OCI-LY1 (cell line): Measurements from ENCODE around the gene LRRC8B.

Source experiments
- H2AFZ ChIP-seq: fragments of 200-600 bp; sonication (generic), shearing (Covaris generic); 2 replicates; pipeline ENCODE4 v1.6.0; 2014; ENCODE audit warnings: antibody characterized with exemption, mild to moderate bottlenecking, low read length
- H3F3A ChIP-seq: fragments of 200-600 bp; sonication (generic), shearing (Covaris generic); 2 replicates; pipeline ENCODE4 v1.6.0; 2014; ENCODE audit warnings: mild to moderate bottlenecking, antibody characterized with exemption, low read length, moderate library complexity; ENCODE audit not compliant: insufficient read depth
- H3K27ac ChIP-seq: fragments of 200-600 bp; sonication (generic); 2 replicates; pipeline ENCODE4 v1.5.1; 2014; ENCODE audit warnings: low read length, mixed run types, mild to moderate bottlenecking, low read depth; ENCODE audit not compliant: poor library complexity, severe bottlenecking
- H3K27me3 ChIP-seq: fragments of 200-600 bp; sonication (generic); 2 replicates; pipeline ENCODE4 v1.6.0; 2014; ENCODE audit warnings: antibody characterized with exemption, mild to moderate bottlenecking, low read length, moderate library complexity; ENCODE audit not compliant: insufficient read depth
- H3K36me3 ChIP-seq: fragments of 200-600 bp; sonication (generic); 2 replicates; pipeline ENCODE4 v1.6.1; 2014; ENCODE audit warnings: mild to moderate bottlenecking, antibody characterized with exemption, low read length, moderate library complexity, mixed read lengths; ENCODE audit not compliant: insufficient read depth
- H3K4me1 ChIP-seq: fragments of 200-600 bp; sonication (generic); 2 replicates; pipeline ENCODE4 v1.5.1; 2014; ENCODE audit warnings: mild to moderate bottlenecking, low read length, moderate library complexity; ENCODE audit not compliant: insufficient read depth, severe bottlenecking
- H3K4me2 ChIP-seq: fragments of 200-600 bp; sonication (generic), shearing (Covaris generic); 2 replicates; pipeline ENCODE4 v1.6.1; 2014; ENCODE audit warnings: low read length
- H3K4me3 ChIP-seq: fragments of 200-600 bp; sonication (generic); 2 replicates; pipeline ENCODE4 v1.5.1; 2014; ENCODE audit warnings: low read length, low read depth, mild to moderate bottlenecking, mixed read lengths; ENCODE audit not compliant: poor library complexity, severe bottlenecking
- H3K79me2 ChIP-seq: fragments of 200-600 bp; shearing (Covaris generic); 2 replicates; pipeline ENCODE4 v1.6.1; 2016; ENCODE audit warnings: mixed run types, low read length, mixed read lengths; ENCODE audit not compliant: insufficient read depth
- H3K9ac ChIP-seq: fragments of 200-600 bp; sonication (generic), shearing (Covaris generic); 2 replicates; pipeline ENCODE4 v1.6.1; 2014; ENCODE audit warnings: mild to moderate bottlenecking, low read length, mixed read lengths
- H3K9me2 ChIP-seq: fragments of 200-600 bp; sonication (generic), shearing (Covaris generic); 2 replicates; pipeline ENCODE4 v1.6.1; 2014; ENCODE audit warnings: low read depth, mild to moderate bottlenecking, low read length, mixed read lengths
- H3K9me3 ChIP-seq: fragments of 200-600 bp; shearing (Covaris generic); 2 replicates; pipeline ENCODE4 v1.6.1; 2014; ENCODE audit warnings: low read length, mixed read lengths
- H4K20me1 ChIP-seq: fragments of 200-600 bp; sonication (generic), shearing (Covaris generic); 2 replicates; pipeline ENCODE4 v1.6.0; 2016; ENCODE audit warnings: mild to moderate bottlenecking, low read length; ENCODE audit not compliant: insufficient read depth
- CTCF ChIP-seq: fragments of 200-600 bp; sonication (generic), shearing (Covaris generic); IDR thresholded peaks from 2 replicates; pipeline ENCODE4 v1.5.1; 2017; ENCODE audit warnings: mild to moderate bottlenecking, antibody characterized with exemption, low read length, moderate library complexity, mixed read lengths
- EZH2 ChIP-seq: fragments of 200-600 bp; sonication (generic), shearing (Covaris generic); IDR thresholded peaks from 2 replicates; pipeline ENCODE4 v1.8.0; 2017; ENCODE audit warnings: borderline replicate concordance, mixed run types, mild to moderate bottlenecking, antibody characterized with exemption, low read length, moderate library complexity, mixed read lengths

Gene LRRC8B

DNA sequence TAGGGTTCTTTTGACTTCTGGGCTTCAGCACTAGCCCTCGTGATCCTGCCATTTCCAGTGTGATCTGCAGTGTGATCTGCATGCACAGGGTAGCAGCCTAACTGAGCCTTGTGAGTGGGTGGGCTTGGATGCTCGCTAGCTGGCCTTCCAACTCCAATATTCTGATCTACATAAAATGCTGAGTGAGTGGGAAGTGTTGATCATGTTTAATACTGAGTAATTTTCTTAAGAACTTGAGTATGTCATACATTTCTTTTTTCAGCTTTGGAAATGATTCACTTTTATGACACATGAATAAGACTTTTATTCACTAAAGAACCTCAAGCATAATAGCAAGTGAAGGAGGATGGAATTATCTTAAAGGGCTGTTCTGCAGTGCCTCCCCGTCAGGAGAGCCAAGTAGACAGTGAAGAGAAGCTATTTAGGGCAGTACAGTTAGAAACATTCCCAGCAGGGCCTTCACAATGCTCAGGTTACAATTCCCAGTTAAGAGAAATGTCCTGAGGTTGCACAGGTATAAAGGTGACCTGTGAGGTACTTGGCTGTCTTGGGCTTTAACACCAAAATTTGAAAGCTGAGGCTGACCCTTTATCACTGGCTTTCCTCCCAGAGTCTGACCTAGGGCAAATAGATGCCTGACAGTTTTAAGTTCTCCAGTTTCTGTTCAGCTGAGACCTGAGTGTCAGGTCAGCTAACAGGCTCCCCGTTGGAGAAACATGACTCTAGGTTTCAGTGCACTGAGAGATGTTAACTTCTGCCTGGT is 79.2 kb downstream of the LRRC8B start:
- Histone ChIP-seq H3K9ac (no peak overlapping the region), H4K20me1 (no peaks in the 10 kb centered on the region), H3K4me3 (no peak overlapping the region), H3K27ac (no peak overlapping the region), H3F3A (no peaks in the 10 kb centered on the region), H3K9me3 (no peaks in the 10 kb centered on the region), H3K27me3 (no peaks in the 10 kb centered on the region), H3K79me2 (no peaks in the 10 kb centered on the region), H2AFZ (no peak overlapping the region), H3K4me1 (peaks cover 27% of the 10 kb centered on the region), H3K36me3 (no peaks in the 10 kb centered on the region), H3K9me2 (no peaks in the 10 kb centered on the region), H3K4me2 (no peak overlapping the region)
- no peak for TF ChIP-seq CTCF
- TF ChIP-seq EZH2 = no peak

- H3K9ac ChIP-seq = no peak overlapping the region
- no peaks in the 10 kb centered on the region for H3K27me3 ChIP-seq
- TF ChIP-seq CTCF (no peak), EZH2 (no peak)
- H4K20me1 ChIP-seq = no peaks in the 10 kb centered on the region
- H3K79me2 ChIP-seq = no peaks in the 10 kb centered on the region
- H3K36me3 ChIP-seq = no peaks in the 10 kb centered on the region
- H3K27ac ChIP-seq = no peak overlapping the region
- H3K9me2 ChIP-seq = no peaks in the 10 kb centered on the region
- H3F3A ChIP-seq = no peaks in the 10 kb centered on the region
- H3K4me2 ChIP-seq = no peak overlapping the region
- peaks cover 33% of the 10 kb centered on the region for H3K4me1 ChIP-seq
- H2AFZ ChIP-seq = no peak overlapping the region
- H3K9me3 ChIP-seq = no peaks in the 10 kb centered on the region
- no peak overlapping the region for H3K4me3 ChIP-seq
These were observed 79.7 kb downstream of the LRRC8B start for GRCh38 chr1:89604414-89604735.

DNA sequence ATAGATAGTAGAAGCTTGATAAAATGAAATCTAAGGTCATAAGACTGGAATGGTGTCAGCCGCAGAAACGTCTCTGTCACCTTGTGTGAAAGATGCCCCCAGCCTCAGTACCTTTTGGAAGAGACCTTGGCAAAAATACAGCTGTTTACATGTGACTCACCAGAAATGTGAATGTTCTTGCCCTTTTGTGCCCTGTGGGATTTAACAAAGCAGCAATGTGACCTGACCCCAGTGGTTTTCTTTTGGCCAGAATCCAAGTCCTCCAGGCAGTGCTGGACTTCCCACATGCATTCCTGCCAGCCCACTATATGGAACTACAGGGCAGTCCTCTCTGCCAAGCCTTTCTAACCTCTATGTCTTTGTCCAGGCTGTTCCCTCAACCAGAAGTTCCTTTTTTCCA is 81.1 kb downstream of the LRRC8B start:
- peaks cover 46% of the 10 kb centered on the region for H3K4me1 ChIP-seq
- TF ChIP-seq EZH2 (no peak), CTCF (no peak)

More for the DNA sequence above, 81.1 kb downstream of the LRRC8B start:
- Histone ChIP-seq H3K27ac (no peak overlapping the region), H3K4me3 (no peak overlapping the region), H3K27me3 (no peaks in the 10 kb centered on the region), H3K36me3 (no peaks in the 10 kb centered on the region), H3F3A (no peaks in the 10 kb centered on the region), H3K9ac (no peak overlapping the region), H4K20me1 (no peaks in the 10 kb centered on the region), H3K4me2 (no peak overlapping the region), H2AFZ (no peak overlapping the region), H3K79me2 (no peaks in the 10 kb centered on the region), H3K9me2 (no peaks in the 10 kb centered on the region), H3K9me3 (no peaks in the 10 kb centered on the region)
